H1 (cell line): ENCODE results near the gene NANOS3. TPM values are rescaled to one million over a fixed set of nuclear protein-coding genes. Genes with fewer than 3 reads are reported as not detected.

ENCODE experiments used
- CTCF ChIA-PET: fragments of 300-600 bp; sonication (Branson Sonifier 250); formaldehyde crosslinking; loops from one replicate; lab custom pipeline; 2021; ENCODE audit not compliant: partially characterized antibody; lab: Charles Lee
- POLR2A ChIA-PET: fragments of 300-600 bp; sonication (Branson Sonifier 250); formaldehyde crosslinking; loops from one replicate; lab custom pipeline; 2021; ENCODE audit warnings: inconsistent platforms; ENCODE audit not compliant: partially characterized antibody; lab: Charles Lee
- DNase-seq, 2 experiments: peaks; one replicate each; pipeline versions ENCODE4 v3.0.0 to v3.0.0-alpha.2; 2010 to 2022; ENCODE audit warnings: low spot score in 2 of 2, low read depth in 1 of 2, mixed read lengths in 1 of 2
- FAIRE-seq: peaks from 2 replicates; lab custom pipeline; 2011; peaks lifted over from hg19 to GRCh38; lab: Jason Lieb, UNC
- H2AFZ ChIP-seq: 2 replicates; pipeline ENCODE4 v1.8.1; 2012; ENCODE audit warnings: low read length, inconsistent platforms
- H2AK5ac ChIP-seq: 2 replicates; pipeline ENCODE4 v1.6.1; 2013; ENCODE audit warnings: low read depth, low read length
- H2BK120ac ChIP-seq: replicated peaks from 2 replicates; pipeline ENCODE3; 2013; ENCODE audit warnings: low read depth, low read length, inconsistent platforms
- H2BK12ac ChIP-seq: 2 replicates; pipeline ENCODE4 v1.6.1; 2013; ENCODE audit warnings: low read depth, low read length
- H2BK15ac ChIP-seq: 2 replicates; pipeline ENCODE4 v1.6.1; 2013; ENCODE audit warnings: low read length
- H2BK20ac ChIP-seq: 2 replicates; pipeline ENCODE4 v1.6.1; 2013; ENCODE audit warnings: low read length
- H2BK5ac ChIP-seq: 2 replicates; pipeline ENCODE4 v1.6.1; 2013; ENCODE audit warnings: low read depth, low read length
- H3K14ac ChIP-seq: 2 replicates; pipeline ENCODE4 v1.6.1; 2013; ENCODE audit warnings: inconsistent platforms; ENCODE audit not compliant: insufficient read length
- H3K18ac ChIP-seq: 2 replicates; pipeline ENCODE4 v1.6.1; 2013; ENCODE audit warnings: low read length; ENCODE audit errors: extremely low read depth
- H3K23ac ChIP-seq: 2 replicates; pipeline ENCODE4 v1.6.1; 2013; ENCODE audit warnings: inconsistent platforms; ENCODE audit not compliant: insufficient read length
- H3K23me2 ChIP-seq: 2 replicates; pipeline ENCODE4 v1.6.1; 2013; ENCODE audit warnings: low read depth, low read length
- H3K27ac ChIP-seq: 2 replicates; pipeline ENCODE4 v1.6.1; 2011; ENCODE audit warnings: low read depth, low read length, inconsistent platforms
- H3K27me3 ChIP-seq, 4 experiments: replicated peaks in 1 of 4; 1 replicate in 1 of 4; 2 replicates in 3 of 4; pipeline versions ENCODE4 v1.6.1 to v1.8.1; 2011 to 2013; ENCODE audit warnings: low read length in 3 of 4, mild to moderate bottlenecking in 3 of 4, inconsistent platforms in 2 of 4, mixed read lengths in 2 of 4, moderate library complexity in 1 of 4; ENCODE audit not compliant: control insufficient read depth in 3 of 4, insufficient read depth in 3 of 4; ENCODE audit errors: extremely low read depth in 1 of 4
- H3K36me3 ChIP-seq, 4 experiments: 2 replicates each; pipeline versions ENCODE4 v1.6.1 to v1.8.1; 2011 to 2013; ENCODE audit warnings: mild to moderate bottlenecking in 4 of 4, low read length in 3 of 4, moderate library complexity in 2 of 4, control low read depth in 1 of 4, inconsistent platforms in 1 of 4; ENCODE audit not compliant: insufficient read depth in 4 of 4, control insufficient read depth in 2 of 4
- H3K4ac ChIP-seq: replicated peaks from 2 replicates; pipeline ENCODE3; 2013; ENCODE audit warnings: low read length, low read depth, mixed read lengths, inconsistent platforms; ENCODE audit not compliant: insufficient read length
- H3K4me1 ChIP-seq, 4 experiments: replicated peaks in 1 of 4; 1 replicate in 1 of 4; 2 replicates in 3 of 4; pipeline versions ENCODE4 v1.6.1 to v1.8.1; 2011 to 2013; ENCODE audit warnings: low read length in 3 of 4, inconsistent platforms in 2 of 4, mixed read lengths in 1 of 4; ENCODE audit not compliant: insufficient read depth in 4 of 4, control insufficient read depth in 3 of 4
- H3K4me2 ChIP-seq, 2 experiments: 2 replicates each; pipeline versions ENCODE4 v1.6.1 to v1.8.1; 2011 to 2013; ENCODE audit warnings: low read depth in 2 of 2, low read length in 2 of 2, control low read depth in 1 of 2, inconsistent platforms in 1 of 2, mild to moderate bottlenecking in 1 of 2; ENCODE audit not compliant: insufficient read depth in 1 of 2
- H3K4me3 ChIP-seq, 4 experiments: fragments of 200-600, 300-600 bp in 1 of 4; sonication (generic), shearing (Covaris generic), sonication (Bioruptor Twin) in 1 of 4; 2 replicates each; pipeline versions ENCODE4 v1.5.1 to v1.8.1; 2011 to 2016; ENCODE audit warnings: low read length in 4 of 4, low read depth in 3 of 4, control low read depth in 2 of 4, inconsistent platforms in 2 of 4, mild to moderate bottlenecking in 2 of 4, mixed read lengths in 1 of 4, moderate library complexity in 1 of 4; ENCODE audit not compliant: insufficient read depth in 2 of 4; ENCODE audit errors: extremely low read depth in 1 of 4
- H3K56ac ChIP-seq: replicated peaks from 2 replicates; pipeline ENCODE3; 2013; ENCODE audit warnings: low read depth, mild to moderate bottlenecking, mixed read lengths, low read length, inconsistent platforms; ENCODE audit not compliant: insufficient read length
- H3K79me1 ChIP-seq: 2 replicates; pipeline ENCODE4 v1.6.1; 2013; ENCODE audit warnings: low read depth, low read length, control low read depth
- H3K79me2 ChIP-seq, 2 experiments: 2 replicates each; pipeline versions ENCODE4 v1.6.1 to v1.8.1; 2012 to 2013; ENCODE audit warnings: low read length in 2 of 2, mild to moderate bottlenecking in 2 of 2, inconsistent platforms in 1 of 2; ENCODE audit not compliant: insufficient read depth in 2 of 2, control insufficient read depth in 1 of 2
- H3K9ac ChIP-seq, 4 experiments: replicated peaks in 1 of 4; 1 replicate in 1 of 4; 2 replicates in 3 of 4; pipeline versions ENCODE4 v1.6.1 to v1.8.1; 2011 to 2013; ENCODE audit warnings: low read depth in 3 of 4, low read length in 3 of 4, control low read depth in 2 of 4, mild to moderate bottlenecking in 2 of 4, moderate library complexity in 2 of 4, inconsistent platforms in 1 of 4; ENCODE audit errors: extremely low read depth in 1 of 4
- H3K9me3 ChIP-seq, 2 experiments: 2 replicates each; pipeline versions ENCODE4 v1.6.1 to v1.8.1; 2012 to 2013; ENCODE audit warnings: mild to moderate bottlenecking in 2 of 2, moderate library complexity in 2 of 2, control low read depth in 1 of 2, inconsistent platforms in 1 of 2, low read depth in 1 of 2, low read length in 1 of 2, mixed read lengths in 1 of 2; ENCODE audit not compliant: insufficient read depth in 2 of 2
- H4K20me1 ChIP-seq, 2 experiments: replicated peaks in 1 of 2; 2 replicates each; pipeline versions ENCODE3 to v1.8.1; 2011 to 2013; ENCODE audit warnings: inconsistent platforms in 2 of 2, low read length in 2 of 2, mild to moderate bottlenecking in 1 of 2; ENCODE audit not compliant: insufficient read depth in 2 of 2, control insufficient read depth in 1 of 2
- H4K5ac ChIP-seq: 2 replicates; pipeline ENCODE4 v1.6.1; 2013; ENCODE audit warnings: low read length, low read depth, mixed read lengths, inconsistent platforms; ENCODE audit not compliant: insufficient read length
- H4K8ac ChIP-seq: 2 replicates; pipeline ENCODE4 v1.8.0; 2013; ENCODE audit warnings: mild to moderate bottlenecking, moderate library complexity, low read length, inconsistent platforms; ENCODE audit not compliant: insufficient read depth; ENCODE audit errors: extremely low read depth
- H4K91ac ChIP-seq: replicated peaks from 2 replicates; pipeline ENCODE3; 2013; ENCODE audit warnings: low read length, mixed read lengths, inconsistent platforms; ENCODE audit not compliant: insufficient read length
- CHD2 ChIP-seq: IDR thresholded peaks from 2 replicates; pipeline ENCODE4 v1.6.1; 2012; ENCODE audit warnings: low read length, improper control_type of control experiment
- HDAC6 ChIP-seq: IDR thresholded peaks from one replicate; pipeline ENCODE4 v1.7.1; 2012; ENCODE audit warnings: low read depth, mild to moderate bottlenecking, inconsistent platforms, low read length, moderate library complexity
- KDM1A ChIP-seq: fragments of 200-600, 300-600 bp; sonication (generic); IDR thresholded peaks from 2 replicates; pipeline ENCODE4 v1.7.1; 2016; ENCODE audit warnings: mild to moderate bottlenecking, low read length, borderline replicate concordance
- MAFK ChIP-seq: IDR thresholded peaks from 2 replicates; pipeline ENCODE4 v1.6.1; 2012; ENCODE audit warnings: low read depth, mild to moderate bottlenecking, improper control_type of control experiment, low read length
- NANOG ChIP-seq: IDR thresholded peaks from 2 replicates; pipeline ENCODE4 v1.6.1; 2011; ENCODE audit warnings: low read length, low read depth, mild to moderate bottlenecking, inconsistent platforms; ENCODE audit not compliant: insufficient read depth, poor library complexity, severe bottlenecking
- RFX5 ChIP-seq: IDR thresholded peaks from 2 replicates; pipeline ENCODE4 v1.6.1; 2011; ENCODE audit warnings: low read depth, low read length, improper control_type of control experiment, borderline replicate concordance
- SP4 ChIP-seq: IDR thresholded peaks from 2 replicates; pipeline ENCODE4 v1.6.1; 2012; ENCODE audit warnings: low read length, inconsistent platforms
- YY1 ChIP-seq: IDR thresholded peaks from 2 replicates; pipeline ENCODE4 v1.6.1; 2011; ENCODE audit warnings: low read depth, mild to moderate bottlenecking, low read length
- WGBS, 2 experiments: shearing (Covaris generic) in 1 of 2; methylation state at CpG; one replicate each; pipeline versions ENCODE4 v1.1.6 to v1.1.7; 2013 to 2015; ENCODE audit warnings: low lambda C conversion rate in 2 of 2, mixed read lengths in 2 of 2, inconsistent platforms in 1 of 2, low coverage in 1 of 2, missing lambda C conversion rate in 1 of 2; ENCODE audit not compliant: insufficient replicate concordance in 2 of 2, insufficient coverage in 1 of 2, insufficient read length in 1 of 2; ENCODE audit errors: extremely low coverage in 1 of 2, missing lambda C conversion rate in 1 of 2; 5-methylcytosine and 5-hydroxymethylcytosine counted together
- polyA plus RNA-seq, 7 experiments: library from polyadenylated mRNA; depleted of rRNA in 3 of 7; stranded (reverse) in 5 of 7; unstranded in 2 of 7; fragments of >200 nt in 5 of 7; fragments of 200-250 nt in 2 of 7; gene quantifications; 1 replicate in 5 of 7; 2 replicates in 1 of 7; 4 replicates in 1 of 7; pipeline versions ENCODE4 v1.2.1 to v1.2.3, GENCODE V29; 2011 to 2013; ENCODE audit warnings: missing spikeins in 2 of 7, mixed read lengths in 2 of 7
- total RNA-seq: library from RNA; stranded (reverse); fragmentation: NEBNext Ultra II Directional; extraction: Animal tissue kit (Norgen Biotek cat#: 25700); gene quantifications from 2 replicates; pipeline ENCODE4 v1.2.1, GENCODE V29; 2021
- TF ChIP-seq, protein P1 (sequence below): IDR thresholded peaks from 2 replicates; pipeline ENCODE4 v1.6.1; 2012; ENCODE audit warnings: inconsistent platforms
- TF ChIP-seq, protein P2 (sequence below): IDR thresholded peaks from 2 replicates; pipeline ENCODE4 v1.6.1; 2012; ENCODE audit warnings: inconsistent platforms

The NANOS3 gene
- total and polyA plus RNA-seq, 2 of the 8 experiments (the other 6 are each of a cell fraction or from before 2014, with no cell fraction given) = 0.62 TPM; not detected in 1

GRCh38 chr19:13846557-13847406, 30.2 kb upstream of the NANOS3 start:
- DNase-seq = peak in 1 of 2 experiments; percentile 98
- Histone ChIP-seq H3K27ac (peak overlapping the region; percentile 97), H3K4me3 (peak overlapping the region; percentile 52 to 78 (median 64); a peak in 7 of 8 replicates), H2AK5ac (peak overlapping the region; percentile 94; the same call in 1 of the 2 replicates), H3K79me1 (no peaks in the 10 kb centered on the region), H3K14ac (no peak overlapping the region), H3K23me2 (peaks cover 19% of the 10 kb centered on the region; the same call in 1 of the 2 replicates), H4K5ac (peak overlapping the region; percentile 93), H3K4me2 (peak overlapping the region; percentile 83 to 90), H3K23ac (no peak overlapping the region), H2BK15ac (peak overlapping the region; percentile 90; the same call in 1 of the 2 replicates), H4K8ac (peak overlapping the region; percentile 100), H3K27me3 (no peaks in the 10 kb centered on the region), H2BK12ac (peak overlapping the region; percentile 99), H2AFZ (peak overlapping the region; percentile 36; the same call in 1 of the 2 replicates), H3K9ac (peak overlapping the region; percentile 64 to 95 (median 88)), H2BK120ac (peak overlapping the region; percentile 96), H3K18ac (peak overlapping the region; percentile 81), H4K91ac (peak overlapping the region; percentile 80), H3K4me1 (peaks cover 6 to 38% (median 30%) of the 10 kb centered on the region in 4 experiments), H4K20me1 (no peaks in the 10 kb centered on the region), H3K36me3 (no peaks in the 10 kb centered on the region), H2BK5ac (peak overlapping the region; percentile 99), H3K9me3 (no peaks in the 10 kb centered on the region), H3K56ac (peak overlapping the region; percentile 95), H3K79me2 (no peaks in the 10 kb centered on the region), H2BK20ac (peak overlapping the region; percentile 99; the same call in 1 of the 2 replicates), H3K4ac (peak overlapping the region; percentile 88)
- WGBS, 2 experiments = 8% methylated on average over 23 of the region's 23 CpGs; no CpG with 5 or more reads in 1 of the 2 experiments
- FAIRE-seq = no peak
- ChIA-PET POLR2A (interaction anchor here (0.7 to 9.2 kb wide), 28 partner anchors 7 to 175 kb away, joined by 3 to 62 read pairs (median 4); partner anchors contain the start of genes C19orf53, DCAF15, RFX1 and ZSWIM4), CTCF (interaction anchor here (0.8 to 4.8 kb wide), 7 partner anchors 10 to 257 kb away, joined by 3 to 32 read pairs (median 5); no protein-coding TSS in a partner anchor)
- TF ChIP-seq, protein P1, sequence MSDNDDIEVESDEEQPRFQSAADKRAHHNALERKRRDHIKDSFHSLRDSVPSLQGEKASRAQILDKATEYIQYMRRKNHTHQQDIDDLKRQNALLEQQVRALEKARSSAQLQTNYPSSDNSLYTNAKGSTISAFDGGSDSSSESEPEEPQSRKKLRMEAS = no peak
- 0 out of 2 replicates have a peak, but pooled peaks have one; percentile 7 for TF ChIP-seq CHD2
- no peak for TF ChIP-seq RFX5
- no peak for TF ChIP-seq MAFK
- no peak for TF ChIP-seq SP4
- TF ChIP-seq NANOG = no peak
- TF ChIP-seq KDM1A = no peak
- TF ChIP-seq YY1 = no peak
- no peak for TF ChIP-seq HDAC6
- TF ChIP-seq, protein P2, sequence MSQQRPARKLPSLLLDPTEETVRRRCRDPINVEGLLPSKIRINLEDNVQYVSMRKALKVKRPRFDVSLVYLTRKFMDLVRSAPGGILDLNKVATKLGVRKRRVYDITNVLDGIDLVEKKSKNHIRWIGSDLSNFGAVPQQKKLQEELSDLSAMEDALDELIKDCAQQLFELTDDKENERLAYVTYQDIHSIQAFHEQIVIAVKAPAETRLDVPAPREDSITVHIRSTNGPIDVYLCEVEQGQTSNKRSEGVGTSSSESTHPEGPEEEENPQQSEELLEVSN = no peak
